ENCODE results near the gene ZNF530.

DNA sequence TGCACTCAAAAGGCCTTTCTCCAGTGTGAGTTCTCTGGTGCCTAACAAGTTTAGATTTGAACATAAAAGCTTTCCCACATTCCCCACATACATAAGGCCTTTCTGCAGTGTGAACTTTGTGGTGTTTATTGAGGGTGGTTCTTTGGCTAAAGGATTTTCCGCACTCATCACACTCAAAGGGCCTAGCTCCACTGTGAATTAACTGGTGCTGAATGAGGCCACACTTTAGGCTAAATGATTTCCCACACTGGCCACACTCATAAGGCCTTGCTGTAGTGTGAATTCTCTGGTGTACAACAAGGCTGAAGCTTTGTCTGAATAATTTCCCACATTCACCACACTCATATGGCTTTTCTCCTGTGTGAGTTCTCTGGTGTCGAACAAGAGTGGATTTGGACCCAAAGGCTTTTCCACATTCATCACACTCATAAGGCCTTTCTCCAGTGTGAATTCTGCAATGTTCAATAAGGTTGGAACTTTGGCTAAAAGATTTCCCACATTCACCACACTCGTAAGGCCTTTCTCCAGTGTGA is 27.2 kb upstream of the ZNF530 start:
- TF ChIP-seq, protein P1, sequence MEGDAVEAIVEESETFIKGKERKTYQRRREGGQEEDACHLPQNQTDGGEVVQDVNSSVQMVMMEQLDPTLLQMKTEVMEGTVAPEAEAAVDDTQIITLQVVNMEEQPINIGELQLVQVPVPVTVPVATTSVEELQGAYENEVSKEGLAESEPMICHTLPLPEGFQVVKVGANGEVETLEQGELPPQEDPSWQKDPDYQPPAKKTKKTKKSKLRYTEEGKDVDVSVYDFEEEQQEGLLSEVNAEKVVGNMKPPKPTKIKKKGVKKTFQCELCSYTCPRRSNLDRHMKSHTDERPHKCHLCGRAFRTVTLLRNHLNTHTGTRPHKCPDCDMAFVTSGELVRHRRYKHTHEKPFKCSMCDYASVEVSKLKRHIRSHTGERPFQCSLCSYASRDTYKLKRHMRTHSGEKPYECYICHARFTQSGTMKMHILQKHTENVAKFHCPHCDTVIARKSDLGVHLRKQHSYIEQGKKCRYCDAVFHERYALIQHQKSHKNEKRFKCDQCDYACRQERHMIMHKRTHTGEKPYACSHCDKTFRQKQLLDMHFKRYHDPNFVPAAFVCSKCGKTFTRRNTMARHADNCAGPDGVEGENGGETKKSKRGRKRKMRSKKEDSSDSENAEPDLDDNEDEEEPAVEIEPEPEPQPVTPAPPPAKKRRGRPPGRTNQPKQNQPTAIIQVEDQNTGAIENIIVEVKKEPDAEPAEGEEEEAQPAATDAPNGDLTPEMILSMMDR (IDR thresholded peaks at IDR 0.05): no peak
- no peak for TF ChIP-seq POLR2A (IDR thresholded peaks at IDR 0.05)
